GM23338 (cell line): ENCODE data around the gene ARL5C. TPM values are rescaled to one million over a fixed set of nuclear protein-coding genes. Genes with fewer than 3 reads are reported as not detected.

Experiments used
- ATAC-seq: fragments of 200-7000 bp; cut with Tn5 transposase; 3 replicates; pipeline ENCODE4 v1.9.1; 2020
- DNase-seq: peaks from one replicate; pipeline ENCODE4 v3.0.0-alpha.2; 2015; ENCODE audit warnings: low spot score
- H2AFZ ChIP-seq: fragments of 200-600 bp; sonication (generic); 2 replicates; pipeline ENCODE4 v1.8.0; 2016; ENCODE audit warnings: antibody characterized with exemption, mild to moderate bottlenecking, moderate library complexity
- H3F3A ChIP-seq: fragments of 200-600 bp; sonication (generic); replicated peaks from 2 replicates; pipeline ENCODE4 v1.8.0; 2017; ENCODE audit warnings: antibody characterized with exemption, mixed run types, low read depth
- H3K27ac ChIP-seq: fragments of 200-600 bp; sonication (generic); 2 replicates; pipeline ENCODE4 v1.6.1; 2016; ENCODE audit warnings: low read depth
- H3K27me3 ChIP-seq: fragments of 200-600 bp; sonication (generic); 2 replicates; pipeline ENCODE4 v1.8.0; 2016; ENCODE audit warnings: mild to moderate bottlenecking, mixed run types, moderate library complexity; ENCODE audit not compliant: insufficient read depth
- H3K36me3 ChIP-seq: fragments of 200-600 bp; sonication (generic); 2 replicates; pipeline ENCODE4 v1.8.0; 2016; ENCODE audit warnings: mild to moderate bottlenecking; ENCODE audit not compliant: insufficient read depth
- H3K4me1 ChIP-seq: fragments of 200-600 bp; sonication (generic); 2 replicates; pipeline ENCODE4 v1.8.0; 2016; ENCODE audit warnings: mild to moderate bottlenecking, moderate library complexity; ENCODE audit not compliant: insufficient read depth
- H3K4me2 ChIP-seq: fragments of 200-600 bp; sonication (generic); 2 replicates; pipeline ENCODE4 v1.7.1; 2017; ENCODE audit warnings: mixed run types
- H3K4me3 ChIP-seq: fragments of 200-600 bp; sonication (generic); 2 replicates; pipeline ENCODE4 v1.6.1; 2016; ENCODE audit warnings: mixed run types
- H3K79me2 ChIP-seq: fragments of 200-600 bp; sonication (generic); replicated peaks from 2 replicates; pipeline ENCODE4 v1.8.0; 2017; ENCODE audit warnings: mild to moderate bottlenecking; ENCODE audit not compliant: insufficient read depth
- H3K9me2 ChIP-seq: fragments of 200-600 bp; sonication (generic); 2 replicates; pipeline ENCODE4 v1.8.0; 2017; ENCODE audit not compliant: insufficient read depth
- H4K20me1 ChIP-seq: fragments of 200-600 bp; sonication (generic); replicated peaks from 2 replicates; pipeline ENCODE4 v1.8.0; 2017; ENCODE audit warnings: mild to moderate bottlenecking; ENCODE audit not compliant: insufficient read depth
- H3K27ac Mint-ChIP-seq: 2 replicates; pipeline ENCODE4 v1.8.0; 2020; ENCODE audit warnings: inconsistent platforms, mild to moderate bottlenecking, moderate library complexity, mixed read lengths
- H3K27me3 Mint-ChIP-seq: 3 replicates; pipeline ENCODE4 v1.8.0; 2022; ENCODE audit warnings: low read depth, mild to moderate bottlenecking, moderate library complexity, mixed read lengths, inconsistent platforms; ENCODE audit not compliant: insufficient read depth, poor library complexity
- H3K36me3 Mint-ChIP-seq: 3 replicates; pipeline ENCODE4 v1.8.0; 2021; ENCODE audit warnings: low read depth, mild to moderate bottlenecking, inconsistent platforms, moderate library complexity, mixed read lengths
- H3K4me1 Mint-ChIP-seq: 3 replicates; pipeline ENCODE4 v1.8.0; 2020; ENCODE audit warnings: mild to moderate bottlenecking, inconsistent platforms, mixed read lengths
- H3K4me3 Mint-ChIP-seq: 3 replicates; pipeline ENCODE4 v1.8.0; 2021; ENCODE audit warnings: moderate library complexity, mild to moderate bottlenecking, inconsistent platforms, mixed read lengths
- H3K9me3 Mint-ChIP-seq: 3 replicates; pipeline ENCODE4 v1.8.0; 2020; ENCODE audit warnings: moderate library complexity, mild to moderate bottlenecking, inconsistent platforms, mixed read lengths
- CREB1 ChIP-seq: fragments of 250-450 bp; sonication (Bioruptor Pico); IDR thresholded peaks from 2 replicates; pipeline ENCODE4 v1.5.0; 2020; ENCODE audit warnings: low read depth, mild to moderate bottlenecking, moderate library complexity
- EZH2 ChIP-seq: fragments of 200-600 bp; sonication (generic); IDR thresholded peaks from one replicate; pipeline ENCODE4 v1.8.0; 2017; ENCODE audit warnings: antibody characterized with exemption, mild to moderate bottlenecking, low read depth; ENCODE audit not compliant: unreplicated experiment
- EZH2phosphoT487 ChIP-seq: fragments of 200-600 bp; sonication (generic); IDR thresholded peaks from one replicate; pipeline ENCODE4 v1.8.1; 2018; ENCODE audit warnings: antibody characterized with exemption; ENCODE audit not compliant: unreplicated experiment
- JUNB ChIP-seq: IDR thresholded peaks from one replicate; pipeline ENCODE4 v1.6.1; 2016; ENCODE audit warnings: antibody characterized with exemption; ENCODE audit not compliant: unreplicated experiment
- NANOG ChIP-seq: IDR thresholded peaks from 2 replicates; pipeline ENCODE4 v1.6.1; 2016; ENCODE audit warnings: antibody characterized with exemption, borderline replicate concordance
- POLR2AphosphoS5 ChIP-seq: IDR thresholded peaks from 2 replicates; pipeline ENCODE4 v1.6.1; 2016; ENCODE audit warnings: antibody characterized with exemption, low read depth
- STAT1 ChIP-seq: IDR thresholded peaks from one replicate; pipeline ENCODE4 v1.6.1; 2016; ENCODE audit warnings: antibody characterized with exemption; ENCODE audit not compliant: unreplicated experiment
- ZNF114 ChIP-seq: fragments of 250-450 bp; sonication (Bioruptor Pico); IDR thresholded peaks from 2 replicates; pipeline ENCODE4 v1.5.0; 2020; ENCODE audit warnings: mild to moderate bottlenecking, moderate library complexity
- ZNF331 ChIP-seq: fragments of 250-450 bp; sonication (Bioruptor Pico); IDR thresholded peaks from 2 replicates; pipeline ENCODE4 v1.5.0; 2020; ENCODE audit warnings: low read depth, mild to moderate bottlenecking, moderate library complexity
- polyA plus RNA-seq: library from polyadenylated mRNA; unstranded; fragments of >200 nt; fragmentation: Nextera tagmentation; extraction: Ambion mirVana; gene quantifications from 2 replicates; pipeline ENCODE4 v1.2.1, GENCODE V29; 2016
- total RNA-seq: library from RNA; depleted of rRNA; stranded (reverse); fragments of >200 nt; shearing (Covaris generic); gene quantifications from 2 replicates; pipeline ENCODE4 v1.2.3, GENCODE V29; 2014
- TF ChIP-seq, protein P1 (sequence below), 2 experiments: fragments of 200-600 bp in 1 of 2; sonication (generic) in 1 of 2; conservative IDR thresholded peaks; 2 replicates each; pipeline versions ENCODE4 v1.5.1 to v1.6.1; 2016 to 2017; ENCODE audit warnings: antibody characterized with exemption in 2 of 2, low read depth in 2 of 2, mild to moderate bottlenecking in 2 of 2, moderate library complexity in 1 of 2
- TF ChIP-seq, protein P2 (sequence below): IDR thresholded peaks from 2 replicates; pipeline ENCODE4 v1.6.1; 2016; ENCODE audit warnings: antibody characterized with exemption
- TF ChIP-seq, protein P3 (sequence below): fragments of 250-450 bp; sonication (Bioruptor Pico); IDR thresholded peaks from 2 replicates; pipeline ENCODE4 v1.5.0; 2020; ENCODE audit warnings: mild to moderate bottlenecking, moderate library complexity
- TF ChIP-seq, protein P4 (sequence below): IDR thresholded peaks from one replicate; pipeline ENCODE4 v1.6.1; 2018; ENCODE audit warnings: antibody characterized with exemption; ENCODE audit not compliant: unreplicated experiment

Gene ARL5C
- total and polyA plus RNA-seq, 2 experiments from 2014 or later: not detected

DNA sequence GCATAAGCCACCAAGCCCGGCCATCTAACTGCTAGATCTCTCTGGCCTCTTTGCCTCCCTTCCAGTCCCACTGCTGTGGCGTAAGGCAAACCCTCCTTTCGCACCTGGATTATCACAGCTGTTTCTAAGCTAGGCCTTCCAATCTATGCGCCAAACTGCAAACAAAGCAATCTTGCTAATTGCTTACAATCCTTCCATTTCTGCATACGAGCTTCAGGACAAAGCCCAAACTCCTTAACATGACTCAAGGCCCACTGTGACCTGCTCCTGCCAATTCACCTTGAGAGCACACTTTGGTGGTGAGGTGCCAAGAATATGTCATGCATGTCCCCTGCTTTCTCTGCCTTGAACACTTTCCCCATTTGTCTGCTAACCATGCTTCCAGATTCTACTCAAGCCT, 6.0 kb upstream of the ARL5C start (continued):
- no peak for TF ChIP-seq EZH2
- no peak for TF ChIP-seq EZH2phosphoT487

DNA sequence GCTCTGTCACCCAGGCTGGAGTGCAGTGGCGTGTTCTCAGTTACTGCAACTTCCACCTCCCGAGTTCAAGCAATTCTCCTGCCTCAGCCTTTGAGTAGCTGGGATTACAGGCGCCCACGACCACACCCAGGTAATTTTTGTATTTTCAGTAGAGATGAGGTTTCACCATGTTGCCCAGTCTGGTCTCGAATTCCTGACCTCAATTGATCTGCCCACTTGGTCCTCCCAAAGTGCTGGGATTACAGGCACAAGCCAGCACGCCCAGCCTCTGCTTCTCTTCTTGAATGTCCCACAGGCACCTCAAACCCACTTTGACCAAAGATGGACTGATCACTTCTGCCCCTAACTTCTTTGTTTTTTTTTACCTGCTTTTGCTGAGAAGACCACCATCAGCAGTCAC, 4.6 kb upstream of the ARL5C start:
- Mint-ChIP-seq H3K27ac (no peak overlapping the region), H3K4me3 (no peak overlapping the region), H3K4me1 (peaks cover 32% of the 10 kb centered on the region), H3K9me3 (peaks cover 9% of the 10 kb centered on the region; the same call in 2 of the 3 replicates), H3K27me3 (peaks cover 20% of the 10 kb centered on the region), H3K36me3 (peaks cover 10% of the 10 kb centered on the region; the same call in 1 of the 3 replicates)
- Histone ChIP-seq H3K9me2 (no peaks in the 10 kb centered on the region), H4K20me1 (no peaks in the 10 kb centered on the region), H3K36me3 (no peaks in the 10 kb centered on the region), H2AFZ (no peak overlapping the region), H3F3A (peaks cover 8% of the 10 kb centered on the region), H3K4me3 (no peak overlapping the region), H3K4me2 (no peak overlapping the region), H3K27me3 (peaks cover 26% of the 10 kb centered on the region), H3K79me2 (no peaks in the 10 kb centered on the region), H3K4me1 (peaks cover 32% of the 10 kb centered on the region), H3K27ac (no peak overlapping the region)
- ATAC-seq: no peak
- TF ChIP-seq STAT1 (no peak), ZNF114 (CRISPR knock-in tag) (no peak), JUNB (no peak), NANOG (no peak), ZNF331 (no peak), CREB1 (CRISPR knock-in tag) (no peak), EZH2phosphoT487 (no peak), EZH2 (no peak), POLR2AphosphoS5 (no peak)
- TF ChIP-seq, protein P1, sequence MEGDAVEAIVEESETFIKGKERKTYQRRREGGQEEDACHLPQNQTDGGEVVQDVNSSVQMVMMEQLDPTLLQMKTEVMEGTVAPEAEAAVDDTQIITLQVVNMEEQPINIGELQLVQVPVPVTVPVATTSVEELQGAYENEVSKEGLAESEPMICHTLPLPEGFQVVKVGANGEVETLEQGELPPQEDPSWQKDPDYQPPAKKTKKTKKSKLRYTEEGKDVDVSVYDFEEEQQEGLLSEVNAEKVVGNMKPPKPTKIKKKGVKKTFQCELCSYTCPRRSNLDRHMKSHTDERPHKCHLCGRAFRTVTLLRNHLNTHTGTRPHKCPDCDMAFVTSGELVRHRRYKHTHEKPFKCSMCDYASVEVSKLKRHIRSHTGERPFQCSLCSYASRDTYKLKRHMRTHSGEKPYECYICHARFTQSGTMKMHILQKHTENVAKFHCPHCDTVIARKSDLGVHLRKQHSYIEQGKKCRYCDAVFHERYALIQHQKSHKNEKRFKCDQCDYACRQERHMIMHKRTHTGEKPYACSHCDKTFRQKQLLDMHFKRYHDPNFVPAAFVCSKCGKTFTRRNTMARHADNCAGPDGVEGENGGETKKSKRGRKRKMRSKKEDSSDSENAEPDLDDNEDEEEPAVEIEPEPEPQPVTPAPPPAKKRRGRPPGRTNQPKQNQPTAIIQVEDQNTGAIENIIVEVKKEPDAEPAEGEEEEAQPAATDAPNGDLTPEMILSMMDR (conservative IDR thresholded peaks at IDR 0.05; ENCODE audit: low read depth in 2 of 2): no peak
- TF ChIP-seq, protein P2, sequence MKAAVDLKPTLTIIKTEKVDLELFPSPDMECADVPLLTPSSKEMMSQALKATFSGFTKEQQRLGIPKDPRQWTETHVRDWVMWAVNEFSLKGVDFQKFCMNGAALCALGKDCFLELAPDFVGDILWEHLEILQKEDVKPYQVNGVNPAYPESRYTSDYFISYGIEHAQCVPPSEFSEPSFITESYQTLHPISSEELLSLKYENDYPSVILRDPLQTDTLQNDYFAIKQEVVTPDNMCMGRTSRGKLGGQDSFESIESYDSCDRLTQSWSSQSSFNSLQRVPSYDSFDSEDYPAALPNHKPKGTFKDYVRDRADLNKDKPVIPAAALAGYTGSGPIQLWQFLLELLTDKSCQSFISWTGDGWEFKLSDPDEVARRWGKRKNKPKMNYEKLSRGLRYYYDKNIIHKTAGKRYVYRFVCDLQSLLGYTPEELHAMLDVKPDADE: no peak
- TF ChIP-seq, protein P3, sequence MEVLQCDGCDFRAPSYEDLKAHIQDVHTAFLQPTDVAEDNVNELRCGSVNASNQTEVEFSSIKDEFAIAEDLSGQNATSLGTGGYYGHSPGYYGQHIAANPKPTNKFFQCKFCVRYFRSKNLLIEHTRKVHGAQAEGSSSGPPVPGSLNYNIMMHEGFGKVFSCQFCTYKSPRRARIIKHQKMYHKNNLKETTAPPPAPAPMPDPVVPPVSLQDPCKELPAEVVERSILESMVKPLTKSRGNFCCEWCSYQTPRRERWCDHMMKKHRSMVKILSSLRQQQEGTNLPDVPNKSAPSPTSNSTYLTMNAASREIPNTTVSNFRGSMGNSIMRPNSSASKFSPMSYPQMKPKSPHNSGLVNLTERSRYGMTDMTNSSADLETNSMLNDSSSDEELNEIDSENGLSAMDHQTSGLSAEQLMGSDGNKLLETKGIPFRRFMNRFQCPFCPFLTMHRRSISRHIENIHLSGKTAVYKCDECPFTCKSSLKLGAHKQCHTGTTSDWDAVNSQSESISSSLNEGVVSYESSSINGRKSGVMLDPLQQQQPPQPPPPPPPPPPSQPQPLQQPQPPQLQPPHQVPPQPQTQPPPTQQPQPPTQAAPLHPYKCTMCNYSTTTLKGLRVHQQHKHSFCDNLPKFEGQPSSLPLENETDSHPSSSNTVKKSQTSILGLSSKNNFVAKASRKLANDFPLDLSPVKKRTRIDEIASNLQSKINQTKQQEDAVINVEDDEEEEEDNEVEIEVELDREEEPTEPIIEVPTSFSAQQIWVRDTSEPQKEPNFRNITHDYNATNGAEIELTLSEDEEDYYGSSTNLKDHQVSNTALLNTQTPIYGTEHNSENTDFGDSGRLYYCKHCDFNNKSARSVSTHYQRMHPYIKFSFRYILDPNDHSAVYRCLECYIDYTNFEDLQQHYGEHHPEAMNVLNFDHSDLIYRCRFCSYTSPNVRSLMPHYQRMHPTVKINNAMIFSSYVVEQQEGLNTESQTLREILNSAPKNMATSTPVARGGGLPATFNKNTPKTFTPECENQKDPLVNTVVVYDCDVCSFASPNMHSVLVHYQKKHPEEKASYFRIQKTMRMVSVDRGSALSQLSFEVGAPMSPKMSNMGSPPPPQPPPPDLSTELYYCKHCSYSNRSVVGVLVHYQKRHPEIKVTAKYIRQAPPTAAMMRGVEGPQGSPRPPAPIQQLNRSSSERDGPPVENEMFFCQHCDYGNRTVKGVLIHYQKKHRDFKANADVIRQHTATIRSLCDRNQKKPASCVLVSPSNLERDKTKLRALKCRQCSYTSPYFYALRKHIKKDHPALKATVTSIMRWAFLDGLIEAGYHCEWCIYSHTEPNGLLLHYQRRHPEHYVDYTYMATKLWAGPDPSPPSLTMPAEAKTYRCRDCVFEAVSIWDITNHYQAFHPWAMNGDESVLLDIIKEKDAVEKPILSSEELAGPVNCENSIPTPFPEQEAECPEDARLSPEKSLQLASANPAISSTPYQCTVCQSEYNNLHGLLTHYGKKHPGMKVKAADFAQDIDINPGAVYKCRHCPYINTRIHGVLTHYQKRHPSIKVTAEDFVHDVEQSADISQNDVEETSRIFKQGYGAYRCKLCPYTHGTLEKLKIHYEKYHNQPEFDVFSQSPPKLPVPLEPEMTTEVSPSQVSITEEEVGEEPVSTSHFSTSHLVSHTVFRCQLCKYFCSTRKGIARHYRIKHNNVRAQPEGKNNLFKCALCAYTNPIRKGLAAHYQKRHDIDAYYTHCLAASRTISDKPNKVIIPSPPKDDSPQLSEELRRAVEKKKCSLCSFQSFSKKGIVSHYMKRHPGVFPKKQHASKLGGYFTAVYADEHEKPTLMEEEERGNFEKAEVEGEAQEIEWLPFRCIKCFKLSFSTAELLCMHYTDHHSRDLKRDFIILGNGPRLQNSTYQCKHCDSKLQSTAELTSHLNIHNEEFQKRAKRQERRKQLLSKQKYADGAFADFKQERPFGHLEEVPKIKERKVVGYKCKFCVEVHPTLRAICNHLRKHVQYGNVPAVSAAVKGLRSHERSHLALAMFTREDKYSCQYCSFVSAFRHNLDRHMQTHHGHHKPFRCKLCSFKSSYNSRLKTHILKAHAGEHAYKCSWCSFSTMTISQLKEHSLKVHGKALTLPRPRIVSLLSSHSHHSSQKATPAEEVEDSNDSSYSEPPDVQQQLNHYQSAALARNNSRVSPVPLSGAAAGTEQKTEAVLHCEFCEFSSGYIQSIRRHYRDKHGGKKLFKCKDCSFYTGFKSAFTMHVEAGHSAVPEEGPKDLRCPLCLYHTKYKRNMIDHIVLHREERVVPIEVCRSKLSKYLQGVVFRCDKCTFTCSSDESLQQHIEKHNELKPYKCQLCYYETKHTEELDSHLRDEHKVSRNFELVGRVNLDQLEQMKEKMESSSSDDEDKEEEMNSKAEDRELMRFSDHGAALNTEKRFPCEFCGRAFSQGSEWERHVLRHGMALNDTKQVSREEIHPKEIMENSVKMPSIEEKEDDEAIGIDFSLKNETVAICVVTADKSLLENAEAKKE: no peak
- TF ChIP-seq, protein P4, sequence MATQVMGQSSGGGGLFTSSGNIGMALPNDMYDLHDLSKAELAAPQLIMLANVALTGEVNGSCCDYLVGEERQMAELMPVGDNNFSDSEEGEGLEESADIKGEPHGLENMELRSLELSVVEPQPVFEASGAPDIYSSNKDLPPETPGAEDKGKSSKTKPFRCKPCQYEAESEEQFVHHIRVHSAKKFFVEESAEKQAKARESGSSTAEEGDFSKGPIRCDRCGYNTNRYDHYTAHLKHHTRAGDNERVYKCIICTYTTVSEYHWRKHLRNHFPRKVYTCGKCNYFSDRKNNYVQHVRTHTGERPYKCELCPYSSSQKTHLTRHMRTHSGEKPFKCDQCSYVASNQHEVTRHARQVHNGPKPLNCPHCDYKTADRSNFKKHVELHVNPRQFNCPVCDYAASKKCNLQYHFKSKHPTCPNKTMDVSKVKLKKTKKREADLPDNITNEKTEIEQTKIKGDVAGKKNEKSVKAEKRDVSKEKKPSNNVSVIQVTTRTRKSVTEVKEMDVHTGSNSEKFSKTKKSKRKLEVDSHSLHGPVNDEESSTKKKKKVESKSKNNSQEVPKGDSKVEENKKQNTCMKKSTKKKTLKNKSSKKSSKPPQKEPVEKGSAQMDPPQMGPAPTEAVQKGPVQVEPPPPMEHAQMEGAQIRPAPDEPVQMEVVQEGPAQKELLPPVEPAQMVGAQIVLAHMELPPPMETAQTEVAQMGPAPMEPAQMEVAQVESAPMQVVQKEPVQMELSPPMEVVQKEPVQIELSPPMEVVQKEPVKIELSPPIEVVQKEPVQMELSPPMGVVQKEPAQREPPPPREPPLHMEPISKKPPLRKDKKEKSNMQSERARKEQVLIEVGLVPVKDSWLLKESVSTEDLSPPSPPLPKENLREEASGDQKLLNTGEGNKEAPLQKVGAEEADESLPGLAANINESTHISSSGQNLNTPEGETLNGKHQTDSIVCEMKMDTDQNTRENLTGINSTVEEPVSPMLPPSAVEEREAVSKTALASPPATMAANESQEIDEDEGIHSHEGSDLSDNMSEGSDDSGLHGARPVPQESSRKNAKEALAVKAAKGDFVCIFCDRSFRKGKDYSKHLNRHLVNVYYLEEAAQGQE: no peak
- DNase-seq: no peak
